Measurements from ENCODE around the gene PPP1R37.

PPP1R37 gene

GRCh38 chr19:45152504-45153338 lies 59.7 kb downstream of the PPP1R37 start:
- DNase-seq (ENCODE audit: low read depth in 2 of 2), result peak in 1 of 2 donors; percentile 33

- no peak for DNase-seq (ENCODE audit: low read depth in 2 of 2)
Observed at GRCh38 chr19:45153339-45154063, 60.5 kb downstream of the PPP1R37 start.

DNA sequence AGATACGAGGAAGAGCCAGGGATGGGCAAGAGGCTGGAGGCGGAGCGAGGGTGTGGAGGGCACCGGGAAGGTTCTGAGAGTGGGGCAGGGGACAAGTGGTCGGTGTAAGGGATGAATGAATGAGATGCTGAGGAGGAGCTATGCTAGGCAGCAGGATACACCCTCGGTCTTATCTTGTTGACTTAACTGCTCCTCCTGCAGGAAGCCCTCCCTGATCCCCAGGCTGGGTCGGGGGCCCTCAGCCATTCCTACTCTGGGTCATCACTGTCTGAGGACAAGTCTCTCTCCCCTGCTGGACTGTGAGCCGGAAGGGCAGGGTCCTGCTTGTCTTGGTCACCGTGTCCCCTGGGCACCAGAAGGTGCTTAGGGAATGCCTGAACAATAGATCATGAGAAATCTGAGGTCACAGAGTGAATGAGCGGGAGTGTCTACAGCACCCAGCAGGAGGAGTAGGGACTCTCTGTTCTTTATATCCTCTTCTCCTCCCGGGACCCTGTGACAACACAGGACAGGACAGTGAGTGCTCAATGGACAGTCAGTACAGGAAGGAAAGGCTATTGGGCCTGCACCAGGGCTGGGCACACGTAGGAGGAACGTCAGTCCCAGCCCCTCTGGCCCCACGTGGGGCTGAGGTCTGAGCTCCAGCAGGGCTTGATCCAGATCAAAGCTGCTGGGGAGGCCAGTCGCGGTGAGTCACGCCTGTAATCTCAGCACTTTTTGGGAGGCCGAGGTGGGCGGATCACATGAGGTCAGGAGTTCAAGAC lies 61.3 kb downstream of the PPP1R37 start:
- DNase-seq (ENCODE audit: low read depth in 2 of 2), result no peak

DNA sequence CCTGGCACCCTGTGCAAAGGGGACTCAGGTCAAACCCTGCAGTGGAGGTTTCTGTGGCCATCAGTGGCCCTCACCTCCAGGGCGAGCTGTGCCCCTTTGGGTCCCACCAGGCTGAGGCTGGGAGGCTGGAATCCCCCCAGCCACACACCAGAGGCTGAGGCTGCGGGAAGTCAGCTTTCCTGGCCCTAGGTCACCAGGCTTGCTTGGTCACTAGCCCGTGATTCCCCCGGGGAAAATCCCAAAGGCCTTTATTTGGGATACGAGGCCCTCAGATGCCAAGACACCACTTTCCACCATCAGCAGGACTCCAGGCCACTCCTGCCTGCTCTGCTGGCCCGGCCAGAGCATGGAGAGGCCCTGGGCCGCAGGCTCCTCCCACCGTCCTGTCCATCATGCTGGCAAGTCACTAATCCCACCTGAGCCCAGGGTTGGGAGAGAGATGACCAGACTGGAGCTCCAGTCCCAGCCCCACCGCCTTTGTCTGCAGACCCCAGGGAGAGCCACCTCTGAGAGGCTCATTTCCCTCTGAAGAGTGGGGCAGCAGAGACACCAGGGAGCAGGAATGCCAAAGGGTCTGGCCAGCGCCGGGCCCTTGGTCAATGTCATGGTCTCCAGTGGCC lies 63.1 kb downstream of the PPP1R37 start:
- no peak for DNase-seq (ENCODE audit: low read depth in 2 of 2)

DNA sequence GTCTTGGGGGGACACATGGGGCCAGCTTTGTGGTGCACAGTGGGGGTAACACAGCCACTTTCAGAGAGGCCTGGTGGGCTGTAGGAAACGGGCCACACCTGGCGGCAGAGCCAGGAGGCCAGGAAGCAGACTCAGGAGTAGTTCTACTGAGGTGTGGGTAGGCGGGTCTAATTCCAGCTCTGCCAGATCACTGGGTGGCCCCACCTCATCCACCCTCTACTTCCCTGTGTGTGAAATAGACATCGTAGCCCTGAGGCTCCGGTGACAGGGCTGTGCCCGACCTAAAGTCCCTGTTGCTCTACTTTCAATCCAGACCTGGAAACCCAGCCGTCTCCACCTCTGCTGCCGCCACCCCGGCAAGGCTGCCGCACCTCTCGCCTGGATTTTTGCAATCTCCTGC lies 63.8 kb downstream of the PPP1R37 start:
- DNase-seq (ENCODE audit: low read depth in 2 of 2), result no peak

- DNase-seq (ENCODE audit: low read depth in 2 of 2), result no peak
Observed at GRCh38 chr19:45158503-45159209, 65.7 kb downstream of the PPP1R37 start.

- DNase-seq (ENCODE audit: low read depth in 2 of 2), result no peak
Observed at GRCh38 chr19:45159210-45159970, 66.4 kb downstream of the PPP1R37 start.

GRCh38 chr19:45159971-45160324 lies 67.0 kb downstream of the PPP1R37 start:
- DNase-seq (ENCODE audit: low read depth in 2 of 2), result no peak

GRCh38 chr19:45160870-45161737 lies 68.1 kb downstream of the PPP1R37 start, which contains the start of gene NKPD1:
Gene NKPD1, minus strand, starts transcription at chr19:45160982. Its CDS starts 832 bp downstream, at chr19:45160150.
- no peak for DNase-seq (ENCODE audit: low read depth in 2 of 2)

DNA sequence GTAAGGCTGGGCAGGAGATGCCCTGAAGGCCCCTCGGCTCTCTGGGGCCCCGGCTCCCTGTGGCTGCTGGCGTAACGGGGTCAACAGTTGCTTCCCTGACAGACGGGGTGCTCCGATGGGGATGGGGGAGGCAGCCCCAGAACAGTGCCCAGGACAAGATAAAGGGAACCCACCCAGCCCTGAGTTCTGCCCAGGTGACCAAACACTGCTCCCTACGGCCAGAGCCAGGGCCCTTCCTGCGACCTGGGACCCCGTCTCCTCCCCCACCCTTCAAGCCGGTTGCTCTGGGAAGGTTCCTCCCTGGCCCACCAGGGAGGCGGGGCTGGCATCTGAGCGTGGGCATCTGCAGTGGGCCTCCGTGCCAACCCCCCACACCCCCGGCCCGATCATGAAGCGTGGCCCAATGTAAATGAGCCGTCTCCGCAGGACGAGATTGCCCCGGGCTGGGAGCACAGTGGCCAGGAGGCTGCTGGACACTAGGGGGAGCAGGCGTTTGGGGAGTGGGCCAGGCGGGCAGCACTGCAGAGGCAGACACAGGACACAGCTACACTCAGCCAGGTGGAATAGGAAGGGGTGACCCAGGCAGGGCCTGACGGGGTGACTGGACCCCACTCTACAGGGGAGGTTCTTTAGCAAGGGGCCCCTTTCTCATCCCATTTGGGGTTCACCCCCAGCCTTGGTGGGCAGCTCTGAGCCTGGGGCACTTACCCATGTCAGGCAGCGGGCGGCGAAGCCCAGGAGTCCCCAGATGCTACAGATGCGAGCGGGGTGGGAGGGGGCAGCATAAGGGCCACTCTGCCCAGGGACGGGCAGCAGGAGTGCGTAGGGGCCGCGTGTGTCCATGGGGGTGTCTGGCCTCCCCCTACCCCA lies 69.0 kb downstream of the PPP1R37 start:
- no peak for DNase-seq (ENCODE audit: low read depth in 2 of 2)

DNA sequence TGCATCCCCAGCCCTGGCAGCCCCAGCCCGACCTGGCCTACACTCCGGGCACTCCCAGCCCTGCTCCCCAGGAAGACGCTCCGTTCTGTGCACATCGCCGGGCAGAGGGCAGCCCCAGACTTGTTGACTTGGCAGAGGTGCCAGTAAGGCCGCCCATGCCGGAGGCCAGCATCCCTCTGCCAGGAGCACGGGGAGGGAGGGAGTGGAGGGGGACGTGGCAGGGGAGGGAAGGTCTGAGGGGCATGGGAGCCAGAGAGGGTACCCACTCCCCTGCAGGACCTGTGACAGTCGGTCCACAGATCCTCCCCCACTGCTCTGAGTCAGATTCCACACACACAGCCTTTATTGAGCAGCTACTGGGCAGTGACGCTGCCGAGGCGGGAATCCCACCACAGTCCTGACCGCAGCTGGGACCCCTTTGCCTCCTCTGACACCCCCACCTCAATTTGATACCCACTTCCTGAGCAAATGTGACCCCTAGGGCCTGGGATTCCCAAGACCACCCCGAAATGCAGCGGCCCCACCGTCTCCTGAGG lies 69.7 kb downstream of the PPP1R37 start:
- no peak for DNase-seq (ENCODE audit: low read depth in 2 of 2)

- DNase-seq (ENCODE audit: low read depth in 2 of 2), result no peak
Observed at GRCh38 chr19:45163156-45163555, 70.2 kb downstream of the PPP1R37 start.

GRCh38 chr19:45163751-45164460 lies 70.9 kb downstream of the PPP1R37 start:
- DNase-seq (ENCODE audit: low read depth in 2 of 2), result no peak

- DNase-seq (ENCODE audit: low read depth in 2 of 2), result peak; percentile 42 to 68
Observed at GRCh38 chr19:45164577-45165335, 71.8 kb downstream of the PPP1R37 start.

DNA sequence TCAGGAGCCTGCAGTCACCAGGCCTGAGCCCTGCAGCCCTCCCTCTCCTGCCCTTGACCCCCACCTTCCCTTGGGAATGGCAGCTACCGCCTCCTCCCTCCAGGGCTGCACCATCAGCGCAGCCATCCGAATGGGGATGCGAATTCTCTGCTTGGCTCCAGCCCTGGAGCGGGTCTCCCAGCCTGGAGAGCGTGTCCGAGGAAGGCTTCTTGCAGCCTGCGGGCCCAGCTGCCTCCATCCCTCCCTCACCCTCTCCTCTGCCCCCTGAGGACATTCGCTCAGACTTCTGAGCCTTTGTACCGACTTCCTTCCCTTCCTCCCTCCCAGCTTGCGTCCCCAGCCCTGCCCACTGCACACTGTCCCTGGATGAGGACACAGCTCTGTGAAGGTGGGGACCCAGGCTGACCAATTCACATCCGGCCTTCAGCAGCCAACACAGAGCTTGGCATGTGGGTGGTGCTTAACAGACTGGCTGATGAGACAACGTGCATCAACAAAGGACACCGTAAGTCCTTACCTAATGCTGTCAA lies 73.8 kb downstream of the PPP1R37 start:
- DNase-seq (ENCODE audit: low read depth in 2 of 2), result no peak

GRCh38 chr19:45168767-45169351 lies 75.9 kb downstream of the PPP1R37 start:
- no peak for DNase-seq (ENCODE audit: low read depth in 2 of 2)

Measured in stimulated activated CD4-positive, alpha-beta T cell treated with anti-CD3 and anti-CD28 coated beads, Interleukin-4, amount 100 ng/mL, for 48 hours (primary cell).